Mammary epithelial cell (primary cell): Measurements from ENCODE around the gene HOXA6.

Experiments used
- CTCF ChIP-seq, 2 donors: IDR thresholded peaks in 1 of 2; conservative IDR thresholded peaks in 1 of 2; 2 replicates each; pipeline ENCODE4 v1.5.1; 2011 to 2012; ENCODE audit warnings: inconsistent platforms in 2 of 2, low read length in 2 of 2, mild to moderate bottlenecking in 2 of 2, control low read depth in 1 of 2, low read depth in 1 of 2; ENCODE audit not compliant: insufficient read depth in 1 of 2; ENCODE audit errors: extremely low read depth in 1 of 2
- EZH2 ChIP-seq: IDR thresholded peaks from 2 replicates; pipeline ENCODE4 v1.6.1; 2012; ENCODE audit warnings: low read length, inconsistent platforms, borderline replicate concordance

GRCh38 chr7:27177795-27178320 lies 30.3 kb upstream of the HOXA6 start:
- no peak for TF ChIP-seq CTCF (conservative IDR thresholded peaks at IDR 0.05 in 1 of 2, IDR thresholded peaks at IDR 0.05 in 1 of 2; ENCODE audit: extremely low read depth in 1 of 2, insufficient read depth in 1 of 2, low read depth in 1 of 2, low read length in 2 of 2)
- TF ChIP-seq EZH2 = no peak
